NB4 (cell line): Measurements from ENCODE around the gene PAPOLB.

Source experiments
- POLR2A ChIP-seq: IDR thresholded peaks from 2 replicates; pipeline ENCODE4 v1.6.1; 2011; ENCODE audit warnings: mild to moderate bottlenecking; ENCODE audit not compliant: insufficient read length; ENCODE audit errors: extremely low read depth
- TF ChIP-seq, protein P1 (sequence below): IDR thresholded peaks from 2 replicates; pipeline ENCODE4 v1.6.1; 2011; ENCODE audit warnings: low read depth, low read length

DNA sequence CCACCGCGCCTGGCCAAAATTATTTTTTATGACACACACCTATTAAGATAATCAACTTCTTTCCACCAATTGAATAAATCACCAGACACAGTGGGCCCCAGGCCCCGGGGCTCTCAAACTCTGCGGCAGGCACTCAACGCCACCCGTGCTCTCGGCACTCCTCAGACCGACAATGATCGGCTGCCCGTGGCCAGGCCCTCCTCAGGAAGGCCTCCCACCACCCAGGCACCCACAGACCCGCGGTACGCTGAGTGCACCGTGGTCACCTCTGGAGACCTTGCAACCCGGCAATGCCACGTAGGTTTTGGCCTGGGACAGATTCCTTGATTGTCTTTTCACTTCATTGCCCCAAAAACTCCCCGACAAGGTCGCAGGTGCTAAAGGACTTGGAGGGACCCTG is 14.8 kb upstream of the PAPOLB start:
- TF ChIP-seq POLR2A, result no peak
- TF ChIP-seq, protein P1, sequence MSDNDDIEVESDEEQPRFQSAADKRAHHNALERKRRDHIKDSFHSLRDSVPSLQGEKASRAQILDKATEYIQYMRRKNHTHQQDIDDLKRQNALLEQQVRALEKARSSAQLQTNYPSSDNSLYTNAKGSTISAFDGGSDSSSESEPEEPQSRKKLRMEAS, result no peak
